Brain microvascular endothelial cell (primary cell): ENCODE results near the gene DAAM1.

ENCODE experiments used
- DNase-seq: peaks from one replicate; pipeline ENCODE4 v3.0.0-alpha.2; 2020
- H3K27ac ChIP-seq: fragments of 250-450 bp; sonication (Bioruptor Pico); 2 replicates; pipeline ENCODE4 v1.5.1; 2020; ENCODE audit warnings: mild to moderate bottlenecking, moderate library complexity
- H3K27me3 ChIP-seq: fragments of 250-450 bp; sonication (Bioruptor Pico); replicated peaks from 2 replicates; pipeline ENCODE4 v1.5.1; 2020; ENCODE audit warnings: mild to moderate bottlenecking
- H3K36me3 ChIP-seq: fragments of 250-450 bp; sonication (Bioruptor Pico); replicated peaks from 2 replicates; pipeline ENCODE4 v1.5.1; 2020; ENCODE audit warnings: mild to moderate bottlenecking
- H3K4me3 ChIP-seq: 2 replicates; pipeline ENCODE4 v1.5.1; 2011; ENCODE audit warnings: low read depth, mild to moderate bottlenecking, control low read depth, low read length, moderate library complexity
- CTCF ChIP-seq: IDR thresholded peaks from 2 replicates; pipeline ENCODE4 v1.5.1; 2011; ENCODE audit warnings: low read depth, mild to moderate bottlenecking, moderate library complexity, low read length, control low read depth, inconsistent platforms; ENCODE audit errors: missing control alignments
- in situ Hi-C: cut with HindIII; loops from 2 replicates; pipeline ENCODE4 v1.10.0; 2017; ENCODE audit warnings: low sequenced_read_pairs, low pct_ligation_motif_present

Gene DAAM1

GRCh38 chr14:59276235-59276634 is 87.8 kb downstream of the DAAM1 start:
- no peaks in the 10 kb centered on the region for H3K36me3 ChIP-seq
- no peak overlapping the region for H3K4me3 ChIP-seq
- H3K27ac ChIP-seq, result peak overlapping the region; percentile 47
- no peaks in the 10 kb centered on the region for H3K27me3 ChIP-seq
- DNase-seq, result no peak
- TF ChIP-seq CTCF, result no peak
- in situ Hi-C loops, result no loop called here

GRCh38 chr14:59277659-59278058 is 89.2 kb downstream of the DAAM1 start:
- no peak for DNase-seq
- Histone ChIP-seq H3K27ac (peak overlapping the region; percentile 88), H3K27me3 (no peaks in the 10 kb centered on the region), H3K4me3 (no peak overlapping the region), H3K36me3 (no peaks in the 10 kb centered on the region)
- in situ Hi-C loops, result no loop called here
- peak; percentile 35 for TF ChIP-seq CTCF

DNA sequence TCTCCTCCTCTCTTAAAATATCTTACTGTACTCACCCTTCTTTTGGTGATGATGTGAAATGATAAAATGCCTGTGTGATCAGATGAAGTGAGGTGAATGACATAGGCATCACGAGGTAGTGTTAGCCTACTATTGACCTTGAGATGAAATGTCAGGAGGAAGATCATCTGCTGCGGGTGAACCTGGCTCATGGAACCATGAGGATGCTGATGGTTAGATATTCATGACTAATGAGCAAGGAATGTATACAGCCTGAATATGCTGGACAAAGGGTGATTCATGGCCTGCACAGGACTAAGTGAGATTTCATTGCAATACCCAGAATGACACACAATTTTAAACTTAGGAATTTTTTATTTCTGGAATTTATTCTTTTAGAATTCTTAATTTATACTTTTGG is 89.6 kb downstream of the DAAM1 start:
- peak overlapping the region; percentile 88 for H3K27ac ChIP-seq
- in situ Hi-C loops, result no loop called here
- no peak for TF ChIP-seq CTCF
- peak; percentile 90 for DNase-seq
- no peaks in the 10 kb centered on the region for H3K36me3 ChIP-seq
- H3K27me3 ChIP-seq, result no peaks in the 10 kb centered on the region
- H3K4me3 ChIP-seq, result no peak overlapping the region

DNA sequence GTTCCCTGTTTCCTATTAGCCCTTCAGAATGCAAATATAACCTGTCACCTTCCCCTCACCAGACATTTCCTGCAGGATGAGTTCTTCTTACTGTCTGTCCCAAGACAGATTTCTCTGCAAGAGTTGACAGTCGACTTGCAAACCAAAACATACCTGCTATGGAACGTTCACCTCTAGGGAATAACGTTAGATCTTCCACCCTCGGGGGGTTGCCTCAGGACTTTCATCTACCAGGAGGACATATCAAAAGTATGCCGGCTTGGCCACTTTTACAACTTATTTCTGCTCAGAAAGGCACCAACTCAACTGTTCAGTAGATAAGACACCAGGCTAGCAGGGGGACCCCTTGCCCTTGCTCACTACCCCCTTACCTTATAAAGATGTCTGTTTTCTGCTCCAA is 92.5 kb downstream of the DAAM1 start:
- no peak for DNase-seq
- no peak overlapping the region for H3K27ac ChIP-seq
- no peak overlapping the region for H3K4me3 ChIP-seq
- no peaks in the 10 kb centered on the region for H3K36me3 ChIP-seq
- no peak for TF ChIP-seq CTCF
- H3K27me3 ChIP-seq, result no peaks in the 10 kb centered on the region
- in situ Hi-C loops, result no loop called here

- Histone ChIP-seq H3K27me3 (no peaks in the 10 kb centered on the region), H3K36me3 (no peaks in the 10 kb centered on the region), H3K4me3 (no peak overlapping the region), H3K27ac (peak overlapping the region; percentile 49)
- DNase-seq, result peak; percentile 53
- TF ChIP-seq CTCF, result no peak
- in situ Hi-C loops, result no loop called here
Measured at GRCh38 chr14:59281609-59282377, 93.3 kb downstream of the DAAM1 start.

- no peaks in the 10 kb centered on the region for H3K27me3 ChIP-seq
- no peak for TF ChIP-seq CTCF
- no peak overlapping the region for H3K4me3 ChIP-seq
- H3K36me3 ChIP-seq, result no peaks in the 10 kb centered on the region
- H3K27ac ChIP-seq, result peak overlapping the region; percentile 49
- in situ Hi-C loops, result no loop called here
- DNase-seq, result peak; percentile 63
Measured at GRCh38 chr14:59282378-59282765, 93.9 kb downstream of the DAAM1 start.
